WTC11 (cell line): Measurements from ENCODE around the gene TRAPPC8. TPM values are rescaled to one million over a fixed set of nuclear protein-coding genes. Genes with fewer than 3 reads are reported as not detected.

ENCODE experiments used
- ATAC-seq: fragments of 200-7000 bp; cut with Tn5 transposase; 2 replicates; pipeline ENCODE4 v1.10.0; 2021; ENCODE audit warnings: mild to moderate bottlenecking, moderate library complexity
- CTCF ChIA-PET: fragments of 300-600 bp; sonication (Branson Sonifier 250); formaldehyde crosslinking; loops from one replicate; lab custom pipeline; 2021; ENCODE audit warnings: antibody characterized with exemption; lab: Charles Lee
- POLR2A ChIA-PET: fragments of 350-600 bp; sonication (Branson Sonifier 250); formaldehyde crosslinking; loops from one replicate; lab custom pipeline; 2021; ENCODE audit warnings: antibody characterized with exemption; lab: Charles Lee
- DNase-seq: peaks from one replicate; pipeline ENCODE4 v3.0.0; 2021; ENCODE audit warnings: low spot score
- H3K27ac Mint-ChIP-seq: 2 replicates; pipeline ENCODE4 v1.8.0; 2021; ENCODE audit warnings: mixed read lengths
- H3K27me3 Mint-ChIP-seq: 2 replicates; pipeline ENCODE4 v1.8.0; 2021; ENCODE audit warnings: low read depth, mild to moderate bottlenecking, moderate library complexity, mixed read lengths
- H3K36me3 Mint-ChIP-seq: 2 replicates; pipeline ENCODE4 v1.8.0; 2021; ENCODE audit warnings: mixed read lengths
- H3K4me1 Mint-ChIP-seq: 2 replicates; pipeline ENCODE4 v1.8.0; 2022; ENCODE audit warnings: mixed read lengths
- H3K4me3 Mint-ChIP-seq: 2 replicates; pipeline ENCODE4 v1.8.0; 2021; ENCODE audit warnings: mild to moderate bottlenecking, moderate library complexity, mixed read lengths
- H3K9me3 Mint-ChIP-seq: 2 replicates; pipeline ENCODE4 v1.8.0; 2021; ENCODE audit warnings: mixed read lengths
- ARID4B ChIP-seq: sonication (generic); formaldehyde crosslinking; IDR thresholded peaks from 2 replicates; pipeline ENCODE4 v1.8.0; 2023; ENCODE audit warnings: missing genetic modification reagents, mild to moderate bottlenecking, borderline replicate concordance
- ATF1 ChIP-seq: sonication (generic); formaldehyde crosslinking; IDR thresholded peaks from 2 replicates; pipeline ENCODE4 v1.8.1; 2023; ENCODE audit warnings: mild to moderate bottlenecking, moderate library complexity, missing genetic modification reagents
- ATF3 ChIP-seq: sonication (generic); formaldehyde crosslinking; conservative IDR thresholded peaks from 2 replicates; pipeline ENCODE4 v1.8.1; 2022; ENCODE audit warnings: mild to moderate bottlenecking, missing genetic modification reagents
- CREB1 ChIP-seq: sonication (generic); formaldehyde crosslinking; IDR thresholded peaks from 2 replicates; pipeline ENCODE4 v1.8.0; 2023; ENCODE audit warnings: mild to moderate bottlenecking, missing genetic modification reagents
- MXD4 ChIP-seq: fragments of 250-450 bp; sonication (Bioruptor Pico); IDR thresholded peaks from 2 replicates; pipeline ENCODE4 v1.8.0; 2021; ENCODE audit warnings: mild to moderate bottlenecking, moderate library complexity, borderline replicate concordance
- NFATC4 ChIP-seq: fragments of 250-450 bp; sonication (Bioruptor Pico); IDR thresholded peaks from 2 replicates; pipeline ENCODE4 v1.9.0; 2021; ENCODE audit warnings: mild to moderate bottlenecking
- NFYB ChIP-seq: sonication (generic); formaldehyde crosslinking; conservative IDR thresholded peaks from 2 replicates; pipeline ENCODE4 v1.8.0; 2022; ENCODE audit warnings: low read depth, missing genetic modification reagents
- NR2C2 ChIP-seq: sonication (generic); formaldehyde crosslinking; IDR thresholded peaks from 2 replicates; pipeline ENCODE4 v1.8.0; 2022; ENCODE audit warnings: mild to moderate bottlenecking, missing genetic modification reagents
- PRDM15 ChIP-seq: sonication (generic); formaldehyde crosslinking; IDR thresholded peaks from 2 replicates; pipeline ENCODE4 v1.8.0; 2022; ENCODE audit warnings: missing genetic modification reagents
- PRRX2 ChIP-seq: fragments of 250-450 bp; sonication (Bioruptor Pico); IDR thresholded peaks from 2 replicates; pipeline ENCODE4 v1.8.0; 2021; ENCODE audit warnings: mild to moderate bottlenecking
- SP1 ChIP-seq: sonication (generic); formaldehyde crosslinking; conservative IDR thresholded peaks from 2 replicates; pipeline ENCODE4 v1.8.1; 2022; ENCODE audit warnings: missing genetic modification reagents
- TCF7 ChIP-seq: sonication (generic); formaldehyde crosslinking; IDR thresholded peaks from 2 replicates; pipeline ENCODE4 v1.8.0; 2022; ENCODE audit warnings: mild to moderate bottlenecking, low read depth, missing genetic modification reagents, moderate library complexity
- TEAD4 ChIP-seq: sonication (generic); formaldehyde crosslinking; IDR thresholded peaks from 2 replicates; pipeline ENCODE4 v1.8.0; 2022; ENCODE audit warnings: mild to moderate bottlenecking, missing genetic modification reagents
- ZNF138 ChIP-seq: sonication (generic); formaldehyde crosslinking; conservative IDR thresholded peaks from 2 replicates; pipeline ENCODE4 v1.8.1; 2022; ENCODE audit warnings: mild to moderate bottlenecking, moderate library complexity, missing genetic modification reagents
- ZNF232 ChIP-seq: sonication (generic); formaldehyde crosslinking; IDR thresholded peaks from 2 replicates; pipeline ENCODE4 v1.8.0; 2022; ENCODE audit warnings: mild to moderate bottlenecking, missing genetic modification reagents
- ZNF263 ChIP-seq: sonication (generic); formaldehyde crosslinking; IDR thresholded peaks from 2 replicates; pipeline ENCODE4 v1.8.1; 2022; ENCODE audit warnings: low read depth, mild to moderate bottlenecking, moderate library complexity, missing genetic modification reagents
- ZNF317 ChIP-seq: sonication (generic); formaldehyde crosslinking; IDR thresholded peaks from 2 replicates; pipeline ENCODE4 v1.8.1; 2023; ENCODE audit warnings: low read depth, mild to moderate bottlenecking, moderate library complexity, missing genetic modification reagents, borderline replicate concordance
- ZNF416 ChIP-seq: fragments of 250-450 bp; sonication (Bioruptor Pico); IDR thresholded peaks from 2 replicates; pipeline ENCODE4 v1.9.0; 2021; ENCODE audit warnings: mild to moderate bottlenecking, inconsistent platforms
- ZNF423 ChIP-seq: fragments of 250-450 bp; sonication (Bioruptor Pico); IDR thresholded peaks from 2 replicates; pipeline ENCODE4 v2.1.2; 2022; ENCODE audit warnings: mild to moderate bottlenecking, moderate library complexity
- ZNF671 ChIP-seq: fragments of 250-450 bp; sonication (Bioruptor Pico); IDR thresholded peaks from 2 replicates; pipeline ENCODE4 v1.8.0; 2021; ENCODE audit warnings: mild to moderate bottlenecking
- total RNA-seq: library from RNA; stranded (reverse); gene quantifications from 3 replicates; pipeline ENCODE4 v1.2.3, GENCODE V29; 2021
- TF ChIP-seq, protein P1 (sequence below): sonication (generic); formaldehyde crosslinking; IDR thresholded peaks from 2 replicates; pipeline ENCODE4 v1.8.1; 2023; ENCODE audit warnings: mild to moderate bottlenecking, moderate library complexity, missing genetic modification reagents
- TF ChIP-seq, protein P2 (sequence below): sonication (generic); formaldehyde crosslinking; IDR thresholded peaks from 2 replicates; pipeline ENCODE4 v1.8.0; 2022; ENCODE audit warnings: mild to moderate bottlenecking, missing genetic modification reagents

Gene TRAPPC8
- total RNA-seq, 1 experiment from 2014 or later = 56.3 TPM

DNA sequence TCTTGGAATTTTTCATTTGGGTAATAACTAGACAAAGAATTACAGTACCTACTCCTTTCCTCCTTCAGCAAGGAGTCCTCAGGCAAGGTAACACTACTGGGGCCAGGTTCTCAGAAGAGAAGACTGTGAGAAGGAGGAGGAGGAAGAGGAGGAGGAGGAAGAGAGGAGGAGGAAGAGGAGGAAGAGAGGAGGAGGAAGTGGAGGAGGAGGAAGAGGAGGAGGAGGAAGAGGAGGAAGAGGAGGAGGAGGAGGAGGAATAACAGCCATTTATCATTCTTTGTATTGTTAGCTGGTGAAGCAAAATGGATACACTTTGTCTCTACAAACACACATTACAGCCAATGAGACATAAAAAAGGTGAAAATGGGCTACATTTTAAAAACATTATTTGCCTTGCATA, 149.4 kb downstream of the TRAPPC8 start (continued):
- TF ChIP-seq PRDM15 (CRISPR knock-in tag) (no peak), PRRX2 (no peak)

- H3K36me3 Mint-ChIP-seq = peaks cover 11% of the 10 kb centered on the region
- H3K27ac Mint-ChIP-seq = no peak overlapping the region
- CTCF ChIA-PET = no interaction called here
- DNase-seq (no peak), ATAC-seq (no peak)
- peaks cover 26% of the 10 kb centered on the region for H3K4me1 Mint-ChIP-seq
- TF ChIP-seq CREB1 (CRISPR knock-in tag) = no peak
- no peak for TF ChIP-seq ZNF317 (CRISPR knock-in tag)
- no peak for TF ChIP-seq MXD4
- no peak for TF ChIP-seq NR2C2
- TF ChIP-seq NFYB = no peak
- TF ChIP-seq ZNF232 (CRISPR knock-in tag) = no peak
- no peak for TF ChIP-seq ARID4B (CRISPR knock-in tag)
- TF ChIP-seq TCF7 (CRISPR knock-in tag) = no peak
- H3K27me3 Mint-ChIP-seq = no peaks in the 10 kb centered on the region
- POLR2A ChIA-PET = no interaction called here
- H3K9me3 Mint-ChIP-seq = peaks cover 18% of the 10 kb centered on the region
- H3K4me3 Mint-ChIP-seq = no peak overlapping the region
These were observed 150.4 kb downstream of the TRAPPC8 start for GRCh38 chr18:31792580-31792911.

DNA sequence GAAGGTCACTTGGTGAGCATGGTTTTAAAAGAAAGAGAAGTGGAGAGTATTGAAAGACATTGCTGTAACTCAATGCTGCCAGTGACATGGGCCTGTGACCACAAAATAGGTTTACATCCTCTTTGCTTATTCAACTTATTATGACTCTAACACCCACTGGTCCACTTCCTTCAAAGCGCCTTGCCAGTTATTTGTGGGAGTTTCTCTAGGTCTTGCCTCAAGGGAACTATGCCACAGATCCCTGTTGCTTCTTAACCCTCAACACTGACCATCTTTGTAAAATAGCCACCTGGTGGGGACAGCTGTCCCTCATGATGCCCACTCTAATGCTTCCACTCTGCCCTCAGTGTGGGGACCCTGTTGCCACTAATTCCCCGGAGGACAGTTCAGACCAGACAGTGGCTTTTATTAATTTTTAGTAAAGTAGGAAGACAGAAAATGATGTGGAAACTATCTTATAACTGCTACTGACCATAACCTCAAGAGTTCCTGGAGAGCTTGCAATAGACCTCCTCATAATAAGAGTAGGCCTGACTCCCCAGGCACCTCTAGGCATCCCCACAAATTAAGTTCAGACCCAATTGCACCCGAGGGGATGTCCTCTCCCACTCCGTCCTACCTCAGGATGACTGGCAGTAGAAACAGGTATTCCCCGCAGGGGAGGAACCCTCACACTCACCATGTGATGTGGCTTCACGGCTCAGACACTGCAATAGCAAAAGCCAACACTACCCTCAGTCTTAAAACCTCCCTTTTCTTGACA, 150.9 kb downstream of the TRAPPC8 start:
- H3K9me3 Mint-ChIP-seq = peaks cover 18% of the 10 kb centered on the region
- peaks cover 11% of the 10 kb centered on the region for H3K36me3 Mint-ChIP-seq
- no peaks in the 10 kb centered on the region for H3K27me3 Mint-ChIP-seq
- H3K4me3 Mint-ChIP-seq = no peak overlapping the region
- ChIA-PET POLR2A (no interaction called here), CTCF (no interaction called here)
- H3K4me1 Mint-ChIP-seq = peaks cover 26% of the 10 kb centered on the region
- ATAC-seq (no peak), DNase-seq (no peak)
- H3K27ac Mint-ChIP-seq = no peak overlapping the region
- TF ChIP-seq ZNF416 (no peak), ZNF138 (CRISPR knock-in tag) (no peak), CREB1 (CRISPR knock-in tag) (no peak), ZNF423 (CRISPR knock-in tag) (no peak), TEAD4 (CRISPR knock-in tag) (no peak), NFYB (no peak), ZNF671 (no peak), PRRX2 (no peak), ATF3 (no peak), ATF1 (no peak), ZNF263 (CRISPR knock-in tag) (no peak), NFATC4 (CRISPR knock-in tag) (no peak), SP1 (CRISPR knock-in tag) (no peak)
- TF ChIP-seq, protein P1, sequence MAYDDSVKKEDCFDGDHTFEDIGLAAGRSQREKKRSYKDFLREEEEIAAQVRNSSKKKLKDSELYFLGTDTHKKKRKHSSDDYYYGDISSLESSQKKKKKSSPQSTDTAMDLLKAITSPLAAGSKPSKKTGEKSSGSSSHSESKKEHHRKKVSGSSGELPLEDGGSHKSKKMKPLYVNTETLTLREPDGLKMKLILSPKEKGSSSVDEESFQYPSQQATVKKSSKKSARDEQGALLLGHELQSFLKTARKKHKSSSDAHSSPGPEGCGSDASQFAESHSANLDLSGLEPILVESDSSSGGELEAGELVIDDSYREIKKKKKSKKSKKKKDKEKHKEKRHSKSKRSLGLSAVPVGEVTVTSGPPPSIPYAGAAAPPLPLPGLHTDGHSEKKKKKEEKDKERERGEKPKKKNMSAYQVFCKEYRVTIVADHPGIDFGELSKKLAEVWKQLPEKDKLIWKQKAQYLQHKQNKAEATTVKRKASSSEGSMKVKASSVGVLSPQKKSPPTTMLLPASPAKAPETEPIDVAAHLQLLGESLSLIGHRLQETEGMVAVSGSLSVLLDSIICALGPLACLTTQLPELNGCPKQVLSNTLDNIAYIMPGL (CRISPR knock-in tag) = no peak
- TF ChIP-seq, protein P2, sequence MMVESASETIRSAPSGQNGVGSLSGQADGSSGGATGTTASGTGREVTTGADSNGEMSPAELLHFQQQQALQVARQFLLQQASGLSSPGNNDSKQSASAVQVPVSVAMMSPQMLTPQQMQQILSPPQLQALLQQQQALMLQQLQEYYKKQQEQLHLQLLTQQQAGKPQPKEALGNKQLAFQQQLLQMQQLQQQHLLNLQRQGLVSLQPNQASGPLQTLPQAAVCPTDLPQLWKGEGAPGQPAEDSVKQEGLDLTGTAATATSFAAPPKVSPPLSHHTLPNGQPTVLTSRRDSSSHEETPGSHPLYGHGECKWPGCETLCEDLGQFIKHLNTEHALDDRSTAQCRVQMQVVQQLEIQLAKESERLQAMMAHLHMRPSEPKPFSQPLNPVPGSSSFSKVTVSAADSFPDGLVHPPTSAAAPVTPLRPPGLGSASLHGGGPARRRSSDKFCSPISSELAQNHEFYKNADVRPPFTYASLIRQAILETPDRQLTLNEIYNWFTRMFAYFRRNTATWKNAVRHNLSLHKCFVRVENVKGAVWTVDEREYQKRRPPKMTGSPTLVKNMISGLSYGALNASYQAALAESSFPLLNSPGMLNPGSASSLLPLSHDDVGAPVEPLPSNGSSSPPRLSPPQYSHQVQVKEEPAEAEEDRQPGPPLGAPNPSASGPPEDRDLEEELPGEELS (CRISPR knock-in tag) = no peak
